GM19351 (cell line): ENCODE data around the gene FAM98C.
"Not testable (repeated sequence)": the region's sequence is repeated elsewhere in the genome, so short reads cannot be mapped to it uniquely, and the experiment has no call there.

Experiments
- ATAC-seq: cut with Tn5 transposase; IDR thresholded peaks from one replicate; pipeline ENCODE4 v1.9.1; 2021; ENCODE audit warnings: mild to moderate bottlenecking, moderate library complexity; ENCODE audit not compliant: unreplicated experiment

Gene FAM98C

GRCh38 chr19:38402967-38403674 is at the start of gene FAM98C:
Gene FAM98C, plus strand, starts transcription at chr19:38403093. Its CDS starts 61 bp downstream, at chr19:38403154.
- peak; percentile 94 for ATAC-seq

DNA sequence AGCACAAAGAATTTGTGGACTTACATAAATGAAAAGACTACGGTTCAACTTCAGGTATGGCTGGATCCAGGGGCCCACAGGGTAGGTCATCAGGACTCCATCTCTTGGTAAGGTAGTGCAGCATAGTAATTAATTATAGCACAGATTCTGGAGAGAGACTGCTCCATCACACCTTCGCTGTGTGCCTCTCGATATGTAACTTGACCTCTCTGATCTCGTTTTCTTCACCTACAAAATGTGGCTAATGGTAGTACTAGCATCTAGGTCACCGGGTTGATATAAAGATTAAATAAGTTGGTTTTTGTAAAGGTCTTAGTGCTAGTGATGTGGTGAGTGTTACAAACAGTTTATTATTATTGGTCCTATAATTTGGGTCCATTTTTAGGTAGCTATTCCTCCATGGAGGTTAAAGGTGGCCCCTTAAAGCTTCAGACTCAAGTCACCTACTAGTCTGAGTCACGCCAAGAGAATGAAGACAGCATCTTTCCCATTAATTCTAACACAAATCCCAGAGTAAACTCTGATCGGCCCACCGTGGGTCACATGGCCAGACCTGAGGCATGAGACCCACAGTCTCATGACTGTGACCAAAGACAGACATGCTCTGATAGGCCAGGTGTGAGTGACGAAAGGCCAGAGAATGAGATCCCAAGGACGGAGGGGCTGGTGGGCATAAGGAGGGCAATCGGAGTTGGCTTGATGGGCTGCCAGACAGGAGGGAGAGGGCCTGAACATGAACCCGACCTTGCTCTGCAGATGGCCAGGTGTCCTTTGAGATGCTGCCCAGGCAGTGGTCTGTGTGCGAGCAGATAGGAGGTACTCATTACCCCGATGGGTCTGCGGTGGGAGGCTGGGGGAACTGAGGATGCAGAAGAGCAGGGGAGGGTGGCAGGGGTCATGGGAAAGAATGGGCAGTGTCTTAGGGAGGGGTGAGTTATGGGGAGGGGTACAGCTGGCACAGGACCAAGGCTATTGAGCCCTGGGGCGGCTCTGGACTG is 46.9 kb upstream of the FAM98C start:
- no peak for ATAC-seq

DNA sequence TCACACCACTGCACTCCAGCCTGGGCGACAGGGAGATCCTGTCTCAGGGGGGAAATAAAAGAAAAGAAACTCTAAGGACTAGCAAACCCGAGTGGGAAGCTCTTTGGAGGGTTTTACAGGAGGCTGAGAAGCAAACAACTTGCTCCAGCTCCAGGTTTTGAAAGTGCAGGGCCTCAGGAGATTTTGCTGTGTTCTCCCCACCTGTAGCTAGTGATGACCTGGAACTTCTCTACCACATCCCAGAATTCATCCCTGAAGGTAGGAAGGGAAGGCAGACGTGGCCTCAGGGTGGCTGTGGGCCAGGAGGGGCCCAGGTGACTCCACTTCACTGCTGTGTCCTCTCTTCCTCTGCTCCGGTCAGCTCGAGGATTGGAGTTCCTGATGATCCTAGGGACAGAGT is 44.8 kb upstream of the FAM98C start:
- no peak for ATAC-seq

DNA sequence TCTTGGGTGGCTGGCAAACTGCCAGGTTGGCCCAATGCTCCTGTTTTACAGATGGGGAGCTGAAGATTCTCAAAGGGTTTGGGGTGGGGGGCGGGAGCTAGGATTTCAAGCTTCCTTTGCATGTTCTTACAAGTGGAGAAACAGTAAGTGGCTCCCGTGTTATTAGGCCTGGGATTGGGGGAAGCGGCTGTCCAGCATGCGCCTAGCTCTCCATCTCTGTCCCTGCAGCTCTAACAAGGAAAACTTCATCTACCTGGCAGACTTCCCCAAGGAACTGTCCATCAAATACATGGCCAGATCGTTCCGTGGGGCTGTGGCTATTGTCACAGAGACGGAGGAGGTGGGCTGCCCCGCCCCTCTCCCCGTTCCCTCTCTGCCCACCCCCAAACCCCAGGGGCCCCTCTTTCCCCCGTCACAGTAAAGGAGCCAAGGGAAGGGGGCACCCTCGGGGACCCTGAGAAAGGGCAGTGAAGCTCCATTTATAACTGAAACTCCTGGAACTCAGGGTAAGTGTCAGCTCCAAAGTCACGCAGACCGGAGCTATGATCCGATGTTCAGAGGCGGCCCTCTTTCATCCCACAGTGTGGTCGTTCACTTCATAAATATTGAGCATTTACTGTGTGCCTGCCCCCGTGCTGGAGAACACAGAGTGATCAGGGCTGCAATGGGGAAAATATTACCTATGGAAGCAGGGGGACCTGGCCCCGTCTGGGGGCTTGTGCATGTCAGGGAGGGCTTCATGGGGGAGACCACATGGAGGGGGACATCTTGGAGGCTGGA is 43.5 kb upstream of the FAM98C start:
- ATAC-seq = no peak

DNA sequence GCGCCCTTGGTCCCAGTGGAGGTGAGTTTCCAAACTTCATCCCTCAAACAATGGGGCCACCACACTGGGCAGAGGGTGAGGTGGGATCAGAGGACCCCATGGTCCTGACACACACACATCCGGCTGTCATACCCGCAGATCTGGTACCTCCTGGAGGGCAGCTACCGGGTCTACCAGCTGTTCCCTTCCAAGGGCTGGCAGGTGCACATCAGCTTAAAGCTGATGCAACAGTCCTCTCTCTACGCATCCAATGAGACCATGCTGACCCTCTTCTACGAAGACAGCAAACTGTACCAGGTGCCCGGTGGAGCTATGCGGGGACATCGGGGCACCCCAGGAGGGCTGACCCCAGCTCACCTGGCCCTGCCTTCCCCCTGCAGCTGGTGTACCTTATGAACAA is 42.5 kb upstream of the FAM98C start:
- ATAC-seq = no peak

GRCh38 chr19:38360839-38361631 is 41.9 kb upstream of the FAM98C start:
- ATAC-seq = no peak

GRCh38 chr19:38361633-38362075 is 41.2 kb upstream of the FAM98C start:
- peak; percentile 55 for ATAC-seq

- peak; percentile 13 for ATAC-seq
Measured at GRCh38 chr19:38362076-38362945, 40.6 kb upstream of the FAM98C start.

GRCh38 chr19:38362946-38363688 is 39.8 kb upstream of the FAM98C start:
- not testable (repeated sequence) for ATAC-seq

DNA sequence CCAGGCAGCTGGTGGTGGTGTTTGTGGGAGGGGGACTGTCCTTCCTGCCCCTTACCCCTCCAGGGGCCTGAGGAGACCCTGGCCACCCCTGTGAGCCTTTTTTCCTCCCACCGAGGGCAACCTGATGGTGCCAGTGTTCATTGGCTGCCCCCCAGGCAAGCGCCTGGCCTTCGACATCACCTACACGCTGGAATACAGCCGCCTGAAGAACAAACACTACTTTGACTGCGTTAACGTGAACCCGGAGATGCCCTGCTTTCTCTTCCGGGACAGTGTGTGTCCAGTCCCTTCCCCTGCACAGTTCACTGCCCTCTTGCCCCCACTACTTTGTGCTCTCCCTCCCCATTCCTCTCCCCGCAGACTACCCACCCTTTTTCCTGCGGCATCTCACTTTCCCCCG is 35.9 kb upstream of the FAM98C start:
- no peak for ATAC-seq

DNA sequence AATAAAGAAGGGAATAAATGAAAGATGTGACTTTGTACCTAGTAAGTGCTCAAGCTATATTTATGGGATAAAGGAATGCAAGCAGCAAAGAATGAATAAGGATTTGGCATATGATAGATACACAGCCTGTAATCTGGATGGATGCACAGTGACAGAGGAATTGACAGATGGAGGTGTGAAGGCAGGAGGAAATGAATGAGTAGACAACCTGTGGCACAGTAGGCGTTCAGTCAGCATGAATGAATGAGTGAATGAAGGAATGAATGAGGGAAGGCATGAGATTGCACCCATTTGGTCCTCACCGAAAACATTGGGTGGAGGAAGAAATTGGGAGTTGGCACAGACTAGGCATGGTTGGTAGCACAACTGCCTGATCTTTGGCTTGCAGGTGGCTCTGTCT is 33.3 kb upstream of the FAM98C start:
- ATAC-seq = no peak

- ATAC-seq = no peak
Measured at GRCh38 chr19:38370299-38370698, 32.6 kb upstream of the FAM98C start.

DNA sequence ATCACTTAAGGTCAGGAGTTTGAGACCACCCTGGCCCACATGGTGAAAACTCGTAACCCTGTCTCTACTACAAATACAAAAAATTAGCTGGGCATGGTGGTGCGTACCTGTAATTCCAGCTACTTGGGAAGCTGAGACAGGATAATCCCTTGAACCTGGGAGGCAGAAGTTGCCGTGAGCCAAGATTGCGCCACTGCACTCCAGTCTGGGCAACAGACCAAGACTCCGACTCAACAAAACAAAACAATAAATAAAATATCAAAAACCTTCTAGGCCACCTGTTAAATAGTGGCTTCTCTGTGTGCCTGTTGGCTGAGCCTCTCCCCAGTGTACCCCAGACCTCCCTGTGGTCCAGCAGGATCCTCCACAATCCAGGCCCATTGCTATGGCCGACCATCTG is 31.8 kb upstream of the FAM98C start:
- ATAC-seq = no peak

DNA sequence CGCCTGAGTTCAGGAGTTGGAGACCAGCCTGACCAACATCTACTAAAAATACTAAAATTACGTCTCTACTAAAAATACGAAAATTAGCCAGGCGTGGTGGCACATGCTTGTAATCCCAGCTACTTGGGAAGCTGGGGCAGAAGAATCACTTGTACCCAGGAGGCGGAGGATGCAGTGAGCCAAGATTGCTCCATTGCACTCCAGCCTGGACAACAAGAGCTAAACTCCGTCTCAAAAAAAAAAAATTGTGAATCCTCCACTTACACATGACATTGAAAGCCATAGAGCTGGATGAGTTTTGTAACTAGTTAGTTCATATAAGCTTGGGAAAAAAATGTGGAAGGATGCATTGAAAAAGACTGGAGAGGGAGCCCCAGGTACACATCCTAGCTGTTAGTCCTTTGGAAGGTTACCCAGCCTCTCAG is 29.0 kb upstream of the FAM98C start:
- ATAC-seq = no peak

DNA sequence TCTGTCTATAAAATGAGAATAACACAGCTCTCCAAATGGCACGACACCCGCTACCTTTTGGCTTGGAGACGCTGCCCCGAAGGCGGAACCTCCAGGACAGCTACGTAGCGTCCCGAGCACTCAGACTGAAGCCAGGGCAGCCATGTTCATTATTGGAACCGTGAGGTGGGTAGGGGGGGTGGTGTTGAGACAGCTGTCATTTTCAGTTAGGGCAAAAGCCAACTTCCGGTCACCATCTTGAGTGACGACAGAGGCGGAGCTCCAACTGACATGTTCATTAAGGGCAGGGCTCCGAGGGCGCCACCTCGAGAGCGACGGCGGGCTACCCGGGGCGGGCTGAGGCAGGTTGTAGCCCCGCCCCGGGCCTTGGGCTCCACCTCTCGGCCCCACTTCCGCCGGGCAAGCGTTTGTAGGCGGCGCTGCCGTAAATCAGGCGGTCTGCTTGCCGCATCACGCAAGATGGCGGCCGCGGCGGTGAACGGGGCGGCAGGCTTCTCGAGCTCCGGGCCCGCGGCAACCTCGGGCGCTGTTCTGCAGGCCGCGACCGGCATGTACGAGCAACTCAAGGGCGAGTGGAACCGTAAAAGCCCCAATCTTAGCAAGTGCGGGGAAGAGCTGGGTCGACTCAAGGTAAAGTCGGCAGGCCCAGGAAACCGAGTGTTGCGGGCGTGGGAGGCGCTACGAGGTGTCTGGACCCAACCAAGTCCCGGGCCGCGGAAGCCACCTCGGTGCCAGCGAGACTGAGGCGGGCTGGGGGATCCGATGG is 28.4 kb upstream of the FAM98C start, which contains the start of gene PSMD8:
Gene PSMD8, plus strand, starts transcription at position 240 of the 766 bp plus-strand sequence. Its CDS starts 31 bp downstream, at position 271.
- peak; percentile 97 for ATAC-seq

DNA sequence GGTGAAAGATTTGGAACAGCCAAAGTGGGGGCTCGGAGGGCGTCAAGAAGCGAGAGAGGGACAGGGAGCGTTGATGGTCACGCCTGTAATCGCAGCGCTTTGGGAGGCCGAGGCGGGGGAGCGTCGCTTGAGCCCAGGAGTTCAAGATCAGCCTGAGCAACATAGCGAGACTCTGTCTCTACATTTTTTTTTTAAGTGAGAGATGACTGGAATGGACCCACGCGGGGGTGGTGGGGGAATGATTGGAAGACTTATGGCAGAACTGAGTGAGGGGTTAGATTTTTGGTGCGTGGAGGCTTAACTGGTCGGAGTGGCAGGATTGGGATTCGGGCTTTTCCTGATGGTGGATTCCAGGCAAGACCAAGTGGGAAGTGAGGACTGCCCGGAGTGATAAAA is 27.8 kb upstream of the FAM98C start:
- no peak for ATAC-seq

DNA sequence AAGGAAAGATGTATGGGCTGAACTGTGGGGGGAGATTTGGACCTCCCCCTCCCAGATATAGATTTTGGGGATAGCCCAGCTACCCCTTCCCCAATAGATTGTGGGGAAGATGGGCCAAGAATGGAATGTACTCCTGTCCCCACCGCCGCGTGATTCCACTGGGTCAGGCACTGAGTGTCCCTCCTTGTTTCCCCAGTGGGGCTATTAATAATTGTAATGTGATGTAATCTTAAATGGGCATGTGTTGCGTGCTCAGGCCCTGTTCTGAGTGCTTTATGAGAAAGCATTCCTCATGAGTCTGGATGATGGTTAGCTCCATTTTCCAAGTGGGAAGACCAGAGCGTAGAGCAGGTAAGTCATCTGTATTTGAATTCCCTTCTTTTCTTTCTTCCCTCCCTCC is 27.1 kb upstream of the FAM98C start:
- ATAC-seq = no peak

- no peak for ATAC-seq
Measured at GRCh38 chr19:38376576-38376975, 26.3 kb upstream of the FAM98C start.
